ENCODE data around the gene MLXIPL. TPM values are rescaled to one million over a fixed set of nuclear protein-coding genes. Genes with fewer than 3 reads are reported as not detected.

The MLXIPL gene
- total RNA-seq, 1 donor from 2014 or later, result 1.1 TPM

DNA sequence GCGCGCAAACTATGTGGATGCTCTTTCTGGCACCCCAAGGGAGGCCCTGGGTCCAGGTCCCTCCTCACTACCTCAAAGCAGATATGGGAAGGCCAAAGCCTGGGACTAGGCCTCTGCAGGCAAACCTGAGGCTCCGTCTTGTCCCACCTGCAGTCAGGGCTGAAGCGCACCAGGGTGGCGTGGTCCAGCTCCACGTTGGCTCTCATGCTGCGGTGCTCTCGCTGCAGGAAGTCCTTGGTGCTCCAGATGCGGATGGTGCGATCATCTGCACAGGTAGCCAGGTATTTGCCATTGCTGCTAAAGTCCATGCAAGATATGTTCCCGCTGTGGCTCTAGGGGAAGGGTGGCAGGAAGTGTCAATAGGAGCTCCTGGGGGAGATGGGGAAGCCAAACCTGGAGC is 50.5 kb downstream of the MLXIPL start:
- no peak for TF ChIP-seq CTCF (conservative IDR thresholded peaks at IDR 0.05)
- Mint-ChIP-seq H3K27ac (ENCODE audit: unreplicated experiment) (no peak overlapping the region), H3K9me3 (no peaks in the 10 kb centered on the region), H3K4me1 (peaks cover 19% of the 10 kb centered on the region), H3K27me3 (ENCODE audit: low read depth) (no peaks in the 10 kb centered on the region), H3K4me3 (peak overlapping the region; percentile 17), H3K36me3 (ENCODE audit: low read depth) (peaks cover 16% of the 10 kb centered on the region)
- no peak for DNase-seq (ENCODE audit: low read depth, low spot score)

DNA sequence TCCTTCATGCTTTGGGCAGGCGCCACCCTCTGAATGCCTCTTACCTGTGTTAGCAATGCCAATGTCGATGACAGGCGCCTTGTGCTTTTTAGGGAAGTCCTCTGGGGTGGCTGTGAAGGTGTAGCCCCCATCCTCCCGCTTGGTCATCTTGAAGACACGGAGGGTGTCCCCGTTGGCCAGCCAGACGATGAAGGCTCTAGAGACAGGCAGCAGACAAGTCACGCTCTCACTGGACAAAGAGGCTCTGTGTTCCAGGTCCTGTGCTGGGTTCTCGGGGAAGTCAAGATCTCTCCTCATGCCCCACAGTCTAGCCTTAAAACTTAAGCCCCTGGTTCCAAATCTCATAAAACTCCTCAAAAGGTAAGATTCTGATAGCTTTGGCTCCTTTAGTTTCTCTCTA is 51.0 kb downstream of the MLXIPL start:
- no peaks in the 10 kb centered on the region for H3K27me3 Mint-ChIP-seq (ENCODE audit: low read depth)
- TF ChIP-seq CTCF (conservative IDR thresholded peaks at IDR 0.05), result no peak
- no peak overlapping the region for H3K27ac Mint-ChIP-seq (ENCODE audit: unreplicated experiment)
- no peak overlapping the region for H3K4me3 Mint-ChIP-seq
- no peaks in the 10 kb centered on the region for H3K9me3 Mint-ChIP-seq
- DNase-seq (ENCODE audit: low read depth, low spot score), result no peak
- peaks cover 15% of the 10 kb centered on the region for H3K4me1 Mint-ChIP-seq
- H3K36me3 Mint-ChIP-seq (ENCODE audit: low read depth), result peaks cover 16% of the 10 kb centered on the region

DNA sequence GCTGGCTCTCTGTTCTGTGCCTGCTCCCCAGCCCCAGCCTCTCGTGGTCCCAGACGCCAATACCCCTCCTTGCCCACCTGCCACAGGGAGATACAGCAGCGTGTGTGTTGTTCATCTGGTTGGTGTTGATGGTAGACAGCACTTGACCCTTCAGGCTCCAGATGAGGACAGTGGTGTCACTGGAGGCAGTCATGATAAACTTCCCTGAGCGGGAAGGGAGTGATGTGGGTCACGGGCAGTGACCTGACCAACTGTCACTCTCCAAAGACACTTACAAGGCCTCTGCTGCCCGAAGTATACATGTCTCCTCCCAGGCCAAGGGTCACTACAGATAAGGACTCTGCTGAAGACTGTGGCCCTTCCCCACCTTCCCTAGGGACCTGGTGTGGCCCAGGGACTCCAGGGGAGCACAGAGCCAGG is 51.5 kb downstream of the MLXIPL start:
- Mint-ChIP-seq H3K36me3 (ENCODE audit: low read depth) (peaks cover 16% of the 10 kb centered on the region), H3K9me3 (no peaks in the 10 kb centered on the region), H3K4me3 (no peak overlapping the region), H3K27me3 (ENCODE audit: low read depth) (no peaks in the 10 kb centered on the region), H3K27ac (ENCODE audit: unreplicated experiment) (no peak overlapping the region), H3K4me1 (peaks cover 13% of the 10 kb centered on the region)
- TF ChIP-seq CTCF (conservative IDR thresholded peaks at IDR 0.05), result no peak
- DNase-seq (ENCODE audit: low read depth, low spot score), result no peak

GRCh38 chr7:73570977-73571376 is 53.3 kb downstream of the MLXIPL start:
- no peak for DNase-seq (ENCODE audit: low read depth, low spot score)
- TF ChIP-seq CTCF (conservative IDR thresholded peaks at IDR 0.05), result no peak
- peaks cover 14% of the 10 kb centered on the region for H3K36me3 Mint-ChIP-seq (ENCODE audit: low read depth)
- H3K27ac Mint-ChIP-seq (ENCODE audit: unreplicated experiment), result no peak overlapping the region
- H3K4me3 Mint-ChIP-seq, result no peak overlapping the region
- H3K9me3 Mint-ChIP-seq, result no peaks in the 10 kb centered on the region
- H3K27me3 Mint-ChIP-seq (ENCODE audit: low read depth), result peaks cover 3% of the 10 kb centered on the region
- no peaks in the 10 kb centered on the region for H3K4me1 Mint-ChIP-seq

GRCh38 chr7:73570521-73570920 is 53.8 kb downstream of the MLXIPL start:
- DNase-seq (ENCODE audit: low read depth, low spot score), result no peak
- TF ChIP-seq CTCF (conservative IDR thresholded peaks at IDR 0.05), result no peak
- no peak overlapping the region for H3K27ac Mint-ChIP-seq (ENCODE audit: unreplicated experiment)
- peaks cover 8% of the 10 kb centered on the region for H3K27me3 Mint-ChIP-seq (ENCODE audit: low read depth)
- H3K4me1 Mint-ChIP-seq, result no peaks in the 10 kb centered on the region
- H3K9me3 Mint-ChIP-seq, result no peaks in the 10 kb centered on the region
- H3K36me3 Mint-ChIP-seq (ENCODE audit: low read depth), result peaks cover 14% of the 10 kb centered on the region
- H3K4me3 Mint-ChIP-seq, result no peak overlapping the region

Data from neural crest cell (in vitro differentiated cells).